ENCODE measurements around the gene PTTG1IP.
"Not testable (repeated sequence)": the region's sequence is repeated elsewhere in the genome, so short reads cannot be mapped to it uniquely, and the experiment has no call there.

The PTTG1IP gene

GRCh38 chr21:44836666-44837471 is 36.6 kb downstream of the PTTG1IP start:
- no peak overlapping the region for H3K27ac ChIP-seq

GRCh38 chr21:44836349-44836665 is 37.2 kb downstream of the PTTG1IP start:
- no peak for TF ChIP-seq CTCF (IDR thresholded peaks at IDR 0.05)
- TF ChIP-seq ZFX (IDR thresholded peaks at IDR 0.05; ENCODE audit: borderline replicate concordance), result no peak
- no peak overlapping the region for H3K27ac ChIP-seq

More at GRCh38 chr21:44836666-44837471, 36.6 kb downstream of the PTTG1IP start:
- TF ChIP-seq CTCF (IDR thresholded peaks at IDR 0.05), result no peak
- no peak for TF ChIP-seq ZFX (IDR thresholded peaks at IDR 0.05; ENCODE audit: borderline replicate concordance)

GRCh38 chr21:44835647-44835973 is 37.9 kb downstream of the PTTG1IP start:
- H3K27ac ChIP-seq, result no peak overlapping the region
- TF ChIP-seq ZFX (IDR thresholded peaks at IDR 0.05; ENCODE audit: borderline replicate concordance) (no peak), CTCF (IDR thresholded peaks at IDR 0.05) (no peak)

- TF ChIP-seq ZFX (IDR thresholded peaks at IDR 0.05; ENCODE audit: borderline replicate concordance) (no peak), CTCF (IDR thresholded peaks at IDR 0.05) (no peak)
- no peak overlapping the region for H3K27ac ChIP-seq
These were observed 38.4 kb downstream of the PTTG1IP start for GRCh38 chr21:44834951-44835646.

- H3K27ac ChIP-seq, result no peak overlapping the region
- TF ChIP-seq CTCF (IDR thresholded peaks at IDR 0.05), result no peak
- TF ChIP-seq ZFX (IDR thresholded peaks at IDR 0.05; ENCODE audit: borderline replicate concordance), result no peak
These were observed 39.1 kb downstream of the PTTG1IP start for GRCh38 chr21:44834231-44834950.

- no peak for TF ChIP-seq CTCF (IDR thresholded peaks at IDR 0.05)
- no peak for TF ChIP-seq ZFX (IDR thresholded peaks at IDR 0.05; ENCODE audit: borderline replicate concordance)
- no peak overlapping the region for H3K27ac ChIP-seq
These were observed 39.8 kb downstream of the PTTG1IP start for GRCh38 chr21:44833663-44834062.

- not testable (repeated sequence) for H3K27ac ChIP-seq
These were observed 40.8 kb downstream of the PTTG1IP start for GRCh38 chr21:44832516-44833255.

All from 22Rv1 (cell line).